Naive thymus-derived CD4-positive, alpha-beta T cell (primary cell): Measurements from ENCODE around the gene PLEKHF1. TPM values are rescaled to one million over a fixed set of nuclear protein-coding genes. Genes with fewer than 3 reads are reported as not detected.

Experiments
- ATAC-seq: fragments of 150-1000 bp; cut with Tn5 transposase; 2 replicates; pipeline ENCODE4 v1.10.0; 2021; ENCODE audit warnings: mild to moderate bottlenecking, moderate library complexity
- CTCF ChIA-PET: fragments of 350-600 bp; sonication (Branson Sonifier 250); formaldehyde crosslinking; loops from one replicate; lab custom pipeline; 2021; ENCODE audit warnings: antibody characterized with exemption; lab: Charles Lee
- POLR2A ChIA-PET: fragments of 350-600 bp; sonication (Branson Sonifier 250); formaldehyde crosslinking; loops from one replicate; lab custom pipeline; 2021; ENCODE audit warnings: antibody characterized with exemption, inconsistent platforms; lab: Charles Lee
- DNase-seq, 9 donors: peaks; one replicate each; pipeline versions ENCODE4 v3.0.0 to v3.0.0-alpha.2; 2020 to 2022; ENCODE audit warnings: mixed read lengths in 1 of 9
- H3K27ac ChIP-seq: one replicate; pipeline ENCODE4 v1.7.0; 2013; ENCODE audit warnings: mild to moderate bottlenecking, low read depth, low read length, moderate library complexity
- H3K27me3 ChIP-seq, 2 donors: one replicate each; pipeline ENCODE4 v1.7.0; 2013; ENCODE audit warnings: low read length in 2 of 2, mild to moderate bottlenecking in 2 of 2, moderate library complexity in 2 of 2; ENCODE audit not compliant: control insufficient read depth in 2 of 2, insufficient read depth in 2 of 2
- H3K36me3 ChIP-seq, 3 experiments: 1 replicate in 2 of 3; 2 replicates in 1 of 3; pipeline ENCODE4 v1.7.0; 2013; ENCODE audit warnings: low read length in 3 of 3, mild to moderate bottlenecking in 3 of 3, moderate library complexity in 1 of 3; ENCODE audit not compliant: insufficient read depth in 3 of 3, control insufficient read depth in 2 of 3
- H3K4me1 ChIP-seq, 2 donors: one replicate each; pipeline ENCODE4 v1.7.0; 2013; ENCODE audit warnings: low read length in 2 of 2, mild to moderate bottlenecking in 2 of 2, moderate library complexity in 1 of 2; ENCODE audit not compliant: control insufficient read depth in 2 of 2, insufficient read depth in 2 of 2
- H3K4me3 ChIP-seq: 2 replicates; pipeline ENCODE4 v1.7.0; 2013; ENCODE audit warnings: mild to moderate bottlenecking, low read length
- H3K9me3 ChIP-seq, 3 experiments: 1 replicate in 2 of 3; 2 replicates in 1 of 3; pipeline ENCODE4 v1.7.0; 2013; ENCODE audit warnings: low read length in 3 of 3; ENCODE audit not compliant: control insufficient read depth in 2 of 3
- H3K27ac Mint-ChIP-seq, 9 donors: one replicate each; pipeline ENCODE4 v1.8.0; 2020 to 2022; ENCODE audit warnings: mixed read lengths in 9 of 9, mild to moderate bottlenecking in 8 of 9, moderate library complexity in 5 of 9, inconsistent platforms in 2 of 9
- H3K27me3 Mint-ChIP-seq, 5 donors: one replicate each; pipeline ENCODE4 v1.8.0; 2021 to 2022; ENCODE audit warnings: mixed read lengths in 5 of 5, mild to moderate bottlenecking in 1 of 5
- H3K36me3 Mint-ChIP-seq, 5 donors: one replicate each; pipeline ENCODE4 v1.8.0; 2020 to 2022; ENCODE audit warnings: mixed read lengths in 5 of 5, mild to moderate bottlenecking in 3 of 5, inconsistent platforms in 1 of 5
- H3K4me1 Mint-ChIP-seq, 7 donors: one replicate each; pipeline ENCODE4 v1.8.0; 2020 to 2022; ENCODE audit warnings: mixed read lengths in 7 of 7, mild to moderate bottlenecking in 3 of 7, inconsistent platforms in 1 of 7
- H3K4me3 Mint-ChIP-seq, 10 donors: one replicate each; pipeline ENCODE4 v1.8.0; 2020 to 2022; ENCODE audit warnings: mild to moderate bottlenecking in 10 of 10, mixed read lengths in 10 of 10, moderate library complexity in 6 of 10, inconsistent platforms in 2 of 10
- H3K9me3 Mint-ChIP-seq, 11 donors: one replicate each; pipeline ENCODE4 v1.8.0; 2020 to 2022; ENCODE audit warnings: mixed read lengths in 11 of 11, mild to moderate bottlenecking in 4 of 11, inconsistent platforms in 1 of 11, moderate library complexity in 1 of 11
- intact Hi-C, 2 donors: fragments of 100-400 bp; cut with micrococcal nuclease; formaldehyde crosslinking; loops; one replicate each; pipeline ENCODE4 v1.15.1; 2023
- polyA plus RNA-seq, 2 donors: library from polyadenylated mRNA; unstranded; fragments of 300-500 nt; fragmentation: Illumina TruSeq; gene quantifications; one replicate each; pipeline ENCODE4 v1.2.3, GENCODE V29; 2021
- total RNA-seq, 6 experiments: library from RNA in 5 of 6; stranded (reverse) in 5 of 6; gene quantifications; 1 replicate in 5 of 6; 2 replicates in 1 of 6; pipeline ENCODE4 v1.2.3 and lab custom pipeline; 2021 to 2026

The PLEKHF1 gene
- 10 to 100 TPM; 11.1 to 47.2 (median 17.5) TPM for total RNA-seq
- polyA plus RNA-seq = 10 to 100 TPM; 11.5 to 37.6 TPM
- total RNA-seq (lab: John Stamatoyannopoulos, UW) = 14.4 reads per million, percentile 43 among the genes with 10 or more reads in this experiment

GRCh38 chr19:29665215-29665825, at the start of gene PLEKHF1:
Gene PLEKHF1, plus strand, starts transcription at chr19:29665461. Its CDS starts 8,379 bp downstream, at chr19:29673840.
- peak within 1 kb of the TSS; percentile 88 to 100 (median 97) for H3K27ac Mint-ChIP-seq
- peak; percentile 66 to 99 (median 79) for DNase-seq
- Histone ChIP-seq H3K9me3 (no peaks in the 10 kb centered on the region), H3K36me3 (peaks cover 0 to 7% (median 0%) of the 10 kb centered on the region in 3 experiments), H3K4me1 (peaks cover 33 to 55% of the 10 kb centered on the region in 2 donors), H3K27ac (peak within 1 kb of the TSS; percentile 94), H3K27me3 (no peaks in the 10 kb centered on the region), H3K4me3 (peak within 1 kb of the TSS; percentile 62)
- intact Hi-C loops = loop anchor here (1.0 to 2.0 kb wide), 3 partner anchors 8 to 49 kb away; partner anchors contain the start of gene C19orf12 (in 1 of the 2)
- H3K4me1 Mint-ChIP-seq = peaks cover 36 to 80% (median 71%) of the 10 kb centered on the region in 7 donors
- ATAC-seq = peak; percentile 86
- H3K4me3 Mint-ChIP-seq = peak within 1 kb of the TSS; percentile 89 to 98 (median 93)
- ChIA-PET POLR2A (interaction anchor here (0.8 to 9.7 kb wide), 10 partner anchors 10 to 277 kb away, joined by 3 to 150 read pairs (median 8); partner anchors contain the start of genes C19orf12, POP4 and URI1), CTCF (interaction anchor here (0.8 to 5.5 kb wide), 11 partner anchors 8 to 59 kb away, joined by 3 to 62 read pairs (median 5); partner anchors contain the start of genes C19orf12 and POP4)
- peaks cover 0 to 2% (median 0%) of the 10 kb centered on the region in 11 donors for H3K9me3 Mint-ChIP-seq
- H3K27me3 Mint-ChIP-seq = no peaks in the 10 kb centered on the region
- peaks cover 0 to 29% (median 5%) of the 10 kb centered on the region in 5 donors for H3K36me3 Mint-ChIP-seq

- Histone ChIP-seq H3K9me3 (no peaks in the 10 kb centered on the region), H3K4me3 (no peak overlapping the region), H3K27me3 (no peaks in the 10 kb centered on the region), H3K36me3 (peaks cover 13 to 63% (median 19%) of the 10 kb centered on the region in 3 experiments), H3K27ac (no peak overlapping the region), H3K4me1 (peaks cover 10 to 13% of the 10 kb centered on the region in 2 donors)
- peaks cover 9 to 25% (median 18%) of the 10 kb centered on the region in 7 donors for H3K4me1 Mint-ChIP-seq
- intact Hi-C loops = no loop called here
- H3K27me3 Mint-ChIP-seq = peaks cover 0 to 3% (median 0%) of the 10 kb centered on the region in 5 donors
- no peak overlapping the region for H3K4me3 Mint-ChIP-seq
- DNase-seq = no peak
- no peaks in the 10 kb centered on the region for H3K9me3 Mint-ChIP-seq
- peak overlapping the region in 1 of 9 donors; percentile 14 for H3K27ac Mint-ChIP-seq
- ChIA-PET POLR2A (interaction anchor here (0.9 to 2.3 kb wide), 3 partner anchors 10 to 96 kb away, joined by 3 to 10 read pairs (median 8); partner anchors contain the start of gene POP4), CTCF (interaction anchor here (2.2 kb wide), 1 partner anchor 101 kb away, joined by 8 read pairs; no protein-coding TSS in a partner anchor)
- peaks cover 11 to 44% (median 22%) of the 10 kb centered on the region in 5 donors for H3K36me3 Mint-ChIP-seq
- no peak for ATAC-seq
Observed at GRCh38 chr19:29615891-29616425, 49.3 kb upstream of the PLEKHF1 start.

- H3K4me3 Mint-ChIP-seq = peak overlapping the region in 1 of 10 donors; percentile 2
Observed at GRCh38 chr19:29616541-29616940, 48.7 kb upstream of the PLEKHF1 start.

GRCh38 chr19:29617366-29618266, 47.6 kb upstream of the PLEKHF1 start:
- intact Hi-C loops = no loop called here
- peaks cover 23 to 37% (median 31%) of the 10 kb centered on the region in 7 donors for H3K4me1 Mint-ChIP-seq
- peak overlapping the region in 2 of 9 donors; percentile 21 to 82 for H3K27ac Mint-ChIP-seq
- peaks cover 0 to 3% (median 0%) of the 10 kb centered on the region in 5 donors for H3K27me3 Mint-ChIP-seq
- DNase-seq = no peak
- POLR2A ChIA-PET = interaction anchor here (1.0 to 2.3 kb wide), 3 partner anchors 11 to 94 kb away, joined by 3 to 10 read pairs (median 8); partner anchors contain the start of genes PLEKHF1 and POP4
- no peak overlapping the region for H3K4me3 Mint-ChIP-seq
- Histone ChIP-seq H3K27me3 (no peaks in the 10 kb centered on the region), H3K4me3 (no peak overlapping the region), H3K4me1 (peaks cover 24% of the 10 kb centered on the region in 2 donors), H3K27ac (no peak overlapping the region), H3K9me3 (no peaks in the 10 kb centered on the region), H3K36me3 (peaks cover 0 to 46% (median 11%) of the 10 kb centered on the region in 3 experiments)
- H3K36me3 Mint-ChIP-seq = peaks cover 9 to 32% (median 15%) of the 10 kb centered on the region in 5 donors
- H3K9me3 Mint-ChIP-seq = no peaks in the 10 kb centered on the region
- ATAC-seq = no peak
- CTCF ChIA-PET = interaction anchor here (0.7 to 2.2 kb wide), 4 partner anchors 44 to 103 kb away, joined by 3 to 8 read pairs (median 4); no protein-coding TSS in a partner anchor

More at GRCh38 chr19:29616541-29616940, 48.7 kb upstream of the PLEKHF1 start:
- intact Hi-C loops = no loop called here
- POLR2A ChIA-PET = interaction anchor here (0.9 to 2.3 kb wide), 4 partner anchors 10 to 95 kb away, joined by 3 to 10 read pairs (median 6); partner anchors contain the start of genes PLEKHF1 and POP4
- H3K4me3 ChIP-seq = no peak overlapping the region
- Mint-ChIP-seq H3K9me3 (no peaks in the 10 kb centered on the region), H3K27me3 (peaks cover 0 to 3% (median 0%) of the 10 kb centered on the region in 5 donors), H3K27ac (no peak overlapping the region), H3K4me1 (peaks cover 14 to 29% (median 23%) of the 10 kb centered on the region in 7 donors), H3K36me3 (peaks cover 11 to 41% (median 22%) of the 10 kb centered on the region in 5 donors)
- peaks cover 13 to 15% of the 10 kb centered on the region in 2 donors for H3K4me1 ChIP-seq
- CTCF ChIA-PET = interaction anchor here (1.4 to 2.2 kb wide), 2 partner anchors 45 to 100 kb away, joined by 3 to 8 read pairs; no protein-coding TSS in a partner anchor
- DNase-seq (no peak), ATAC-seq (no peak)
- H3K27me3 ChIP-seq = no peaks in the 10 kb centered on the region
- peaks cover 8 to 57% (median 19%) of the 10 kb centered on the region in 3 experiments for H3K36me3 ChIP-seq
- H3K9me3 ChIP-seq = no peaks in the 10 kb centered on the region
- no peak overlapping the region for H3K27ac ChIP-seq

- H3K27ac Mint-ChIP-seq = peak overlapping the region in 2 of 9 donors; percentile 14 to 64
- Histone ChIP-seq H3K4me3 (no peak overlapping the region), H3K9me3 (no peaks in the 10 kb centered on the region), H3K4me1 (peaks cover 28 to 32% of the 10 kb centered on the region in 2 donors), H3K27ac (no peak overlapping the region), H3K36me3 (peaks cover 0 to 38% (median 3%) of the 10 kb centered on the region in 3 experiments), H3K27me3 (no peaks in the 10 kb centered on the region)
- H3K36me3 Mint-ChIP-seq = peaks cover 4 to 24% (median 8%) of the 10 kb centered on the region in 5 donors
- ChIA-PET POLR2A (no interaction called here), CTCF (interaction anchor here (1.7 kb wide), 2 partner anchors 76 to 98 kb away, joined by 5 to 6 read pairs; no protein-coding TSS in a partner anchor)
- ATAC-seq (no peak), DNase-seq (no peak)
- intact Hi-C loops = no loop called here
- H3K27me3 Mint-ChIP-seq = peaks cover 0 to 3% (median 0%) of the 10 kb centered on the region in 5 donors
- H3K4me1 Mint-ChIP-seq = peaks cover 30 to 45% (median 38%) of the 10 kb centered on the region in 7 donors
- no peak overlapping the region for H3K4me3 Mint-ChIP-seq
- H3K9me3 Mint-ChIP-seq = no peaks in the 10 kb centered on the region
Observed at GRCh38 chr19:29618434-29618833, 46.8 kb upstream of the PLEKHF1 start.
